CD4-positive, alpha-beta T cell treated with Interleukin-12 subunit alpha and Interleukin-12 subunit beta, for 1 hour (primary cell): Measurements from ENCODE around the gene P2RX2.

Source experiments
- DNase-seq: peaks from one replicate; pipeline ENCODE4 v3.0.0-alpha.2; 2020

P2RX2 gene

GRCh38 chr12:132621657-132622435, 3.3 kb downstream of the P2RX2 start:
- no peak for DNase-seq

DNA sequence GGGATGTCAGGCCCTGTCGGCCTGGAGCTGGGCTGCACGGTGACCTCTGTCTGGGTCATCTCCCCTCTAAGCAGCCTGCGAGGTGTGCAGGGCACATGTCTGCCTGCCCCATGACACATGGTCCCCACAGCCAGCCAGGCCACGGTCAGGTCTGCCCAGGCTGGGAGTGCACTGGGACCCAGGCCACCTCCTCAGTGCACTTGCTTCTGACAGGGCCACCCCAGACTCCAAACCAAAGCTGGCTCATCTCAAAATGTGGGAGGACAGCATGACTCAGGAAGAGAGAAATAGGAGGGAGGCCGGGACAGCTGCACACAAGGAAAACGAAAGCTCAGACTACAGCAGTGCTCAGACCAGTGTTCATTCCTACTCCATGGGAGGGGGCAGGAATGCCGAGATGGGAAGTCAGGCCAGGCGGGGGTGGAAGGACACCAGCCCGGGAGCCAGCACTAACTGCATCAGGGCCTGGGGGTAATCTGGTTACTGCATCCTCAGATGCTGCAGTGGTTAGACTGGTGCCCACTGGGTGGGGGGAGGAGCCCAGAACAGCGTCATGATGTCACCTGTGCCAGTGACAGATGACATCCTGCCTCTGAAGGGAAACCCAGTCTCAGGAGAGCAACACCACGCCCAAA, 4.0 kb downstream of the P2RX2 start:
- no peak for DNase-seq

- no peak for DNase-seq
Observed at GRCh38 chr12:132623072-132623869, 4.7 kb downstream of the P2RX2 start.

- no peak for DNase-seq
Observed at GRCh38 chr12:132624186-132624855, 5.7 kb downstream of the P2RX2 start.

- no peak for DNase-seq
Observed at GRCh38 chr12:132624910-132625630, 6.5 kb downstream of the P2RX2 start.

DNA sequence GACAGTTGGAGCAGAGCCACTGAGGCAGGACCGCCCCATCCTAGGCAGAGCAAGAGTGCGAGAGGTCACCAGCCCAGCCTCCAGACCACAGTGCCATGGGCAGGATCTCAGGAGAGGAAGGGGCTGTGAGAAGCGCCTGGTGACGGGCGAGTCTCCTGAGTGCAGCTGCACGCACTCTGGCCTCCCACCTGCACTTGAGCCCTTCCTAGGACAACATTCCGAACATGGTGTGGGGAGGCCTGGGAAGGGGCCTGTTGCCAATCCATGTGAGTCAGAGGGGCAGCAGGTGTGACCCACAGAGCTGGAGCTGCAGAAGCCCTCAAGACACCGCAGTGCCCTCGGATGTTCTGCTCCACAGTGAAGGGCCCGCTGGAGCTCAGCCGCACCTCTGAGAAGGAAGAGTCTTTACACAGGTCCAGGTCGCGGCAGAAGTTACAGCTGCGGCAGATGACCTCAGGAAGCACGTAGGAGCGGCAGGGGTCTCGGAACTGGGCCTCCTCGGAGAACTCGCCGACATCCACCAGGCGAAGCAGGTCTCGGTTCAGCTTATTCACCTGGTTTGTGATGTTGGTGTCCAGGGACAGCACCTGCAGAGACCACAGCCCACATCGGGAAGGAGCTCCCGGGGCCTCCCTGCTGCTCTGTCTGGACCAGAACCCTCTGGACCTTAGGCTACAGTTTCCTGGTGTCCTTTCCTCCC, 7.3 kb downstream of the P2RX2 start:
- no peak for DNase-seq

- DNase-seq, result no peak
Observed at GRCh38 chr12:132629330-132629729, 10.8 kb downstream of the P2RX2 start.

- DNase-seq, result no peak
Observed at GRCh38 chr12:132630672-132631071, 12.1 kb downstream of the P2RX2 start.

DNA sequence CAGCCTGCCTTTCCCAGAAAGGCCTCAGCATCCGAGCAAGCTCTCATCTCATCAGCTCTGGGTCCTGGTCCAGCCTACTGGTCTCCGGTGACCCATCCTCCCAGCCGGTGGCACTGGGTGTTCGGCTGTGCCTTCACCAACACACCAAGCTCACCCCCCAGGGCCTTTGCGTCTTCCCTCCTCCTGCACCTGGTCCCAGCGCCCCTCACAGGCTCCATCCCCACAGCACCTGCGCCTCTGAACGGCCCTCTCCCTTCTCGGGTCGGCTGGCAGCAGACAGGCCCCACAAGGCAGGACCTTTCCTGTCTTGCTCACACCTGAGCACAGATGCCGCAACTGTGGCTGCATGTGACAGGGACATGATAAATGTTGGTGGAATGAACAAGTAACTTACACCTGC, 13.1 kb downstream of the P2RX2 start:
- DNase-seq, result no peak

GRCh38 chr12:132632521-132633228, 14.1 kb downstream of the P2RX2 start:
- DNase-seq, result no peak

GRCh38 chr12:132633398-132633797, 14.8 kb downstream of the P2RX2 start:
- no peak for DNase-seq

DNA sequence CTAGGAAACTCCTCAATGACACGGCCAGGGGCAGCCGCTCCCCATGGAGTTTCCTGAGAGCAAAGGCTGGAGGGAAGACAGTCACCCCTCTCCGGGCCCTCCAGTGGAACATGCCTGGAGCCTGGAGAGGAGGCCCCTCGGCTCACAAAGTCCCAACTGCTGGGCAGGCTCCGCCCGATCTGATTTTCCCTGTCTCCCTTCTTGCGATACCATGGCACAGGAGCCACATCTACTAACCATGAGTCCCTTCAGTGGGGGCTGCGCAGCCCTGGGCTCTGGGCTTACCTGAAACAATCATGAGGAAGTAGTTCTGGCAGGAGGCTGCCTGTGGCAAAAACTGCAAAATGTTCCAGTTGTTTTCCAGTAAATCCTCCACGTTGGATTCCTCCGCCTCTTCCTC, 15.3 kb downstream of the P2RX2 start:
- no peak for DNase-seq

GRCh38 chr12:132634411-132634990, 15.9 kb downstream of the P2RX2 start:
- no peak for DNase-seq

DNA sequence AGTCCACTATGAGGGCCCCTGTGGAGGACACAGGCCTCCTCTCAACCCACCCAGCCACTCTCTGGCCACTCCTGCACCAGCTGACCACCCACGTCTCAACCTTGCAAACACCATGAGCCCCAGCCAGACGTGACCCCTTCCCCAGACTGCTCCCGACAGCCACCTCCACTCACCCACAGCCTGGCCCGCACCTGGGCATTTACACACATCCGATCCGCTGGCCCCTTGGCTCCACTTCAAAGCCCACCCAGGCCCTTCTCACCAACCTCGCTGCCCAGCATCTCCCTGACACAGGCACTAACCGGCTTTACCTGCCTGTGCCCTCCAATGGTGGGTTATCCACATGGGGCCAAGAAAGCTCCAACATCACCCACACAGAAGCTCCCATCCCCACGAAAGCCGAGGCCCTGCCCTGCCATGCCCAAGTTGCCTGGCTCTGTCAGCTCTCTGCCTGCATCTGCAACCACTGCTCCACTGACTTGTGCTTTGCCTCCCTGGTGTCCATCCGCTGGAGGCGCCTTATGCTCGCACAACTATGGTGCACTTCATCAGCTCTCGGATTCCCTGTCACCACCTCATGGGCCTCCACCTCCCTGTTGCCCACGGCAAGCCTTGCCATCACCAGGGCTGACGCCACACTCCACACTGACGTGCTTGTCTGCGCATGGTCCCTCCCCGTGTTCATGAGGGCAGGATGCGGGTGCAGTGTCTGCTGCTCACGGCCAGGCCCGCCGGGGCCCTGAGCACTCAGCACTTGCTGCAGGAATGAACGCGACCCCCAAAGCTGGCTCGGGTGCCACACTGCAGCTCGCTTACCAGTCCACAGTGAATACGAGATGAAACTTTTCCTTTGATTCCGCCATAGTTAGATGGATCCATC, 16.7 kb downstream of the P2RX2 start:
- no peak for DNase-seq

- DNase-seq, result no peak
Observed at GRCh38 chr12:132637811-132638210, 19.2 kb downstream of the P2RX2 start.

- no peak for DNase-seq
Observed at GRCh38 chr12:132638541-132639408, 20.2 kb downstream of the P2RX2 start.

DNA sequence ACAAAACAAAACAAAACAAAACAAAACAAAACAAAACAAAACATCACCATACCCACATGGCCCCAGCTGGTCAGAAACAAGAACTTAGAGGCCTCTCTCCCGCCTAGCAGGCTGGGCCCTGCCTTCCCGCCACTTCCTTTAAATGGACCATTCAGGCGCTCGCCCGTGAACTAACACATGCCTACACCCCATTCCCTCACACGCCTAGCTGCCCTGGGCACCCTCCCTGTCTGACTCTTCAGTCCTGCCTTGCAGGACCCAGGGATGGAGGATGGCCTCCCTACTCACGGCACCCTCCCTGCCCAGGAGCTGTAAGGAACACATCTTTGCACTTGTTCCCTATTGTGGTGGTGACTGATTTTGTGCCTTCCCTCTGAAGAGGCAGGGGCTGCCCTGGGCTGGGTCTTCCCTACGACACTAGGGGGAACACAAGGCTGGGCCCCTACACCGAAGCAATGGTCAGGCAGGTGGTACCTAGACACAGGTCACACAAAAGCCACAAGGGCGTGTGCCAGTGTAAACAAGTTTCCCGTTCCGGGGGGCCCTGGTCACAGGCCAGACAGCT, 21.5 kb downstream of the P2RX2 start:
- DNase-seq, result no peak

DNA sequence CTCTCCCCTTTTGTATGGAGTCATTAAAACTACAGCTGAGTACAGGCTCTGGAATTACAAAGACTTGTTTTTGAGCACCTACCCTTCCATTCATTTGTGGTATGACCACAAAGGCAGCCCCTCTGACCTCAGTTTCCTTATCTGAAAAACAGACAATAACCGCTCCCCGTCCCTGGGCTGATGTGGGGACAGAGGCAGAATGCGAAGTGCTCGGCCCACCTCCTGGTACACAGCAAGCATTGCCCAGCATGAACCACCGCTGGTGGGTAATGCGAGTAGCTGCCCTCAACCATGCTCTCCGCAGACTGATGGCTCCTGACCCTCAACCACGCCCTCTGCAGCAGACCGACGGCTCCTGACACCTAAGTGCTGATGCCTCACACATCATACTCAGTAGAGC, 22.4 kb downstream of the P2RX2 start:
- DNase-seq, result no peak
